Midbrain (tissue), 1 donor: Measurements from ENCODE around the gene AMHR2.
"Not testable (repeated sequence)": the region's sequence is repeated elsewhere in the genome, so short reads cannot be mapped to it uniquely, and the experiment has no call there.

Source experiments
- DNase-seq: peaks from one replicate; lab custom pipeline; 2025; lab: John Stamatoyannopoulos, UW

The AMHR2 gene

GRCh38 chr12:53415752-53416389 is 7.8 kb upstream of the AMHR2 start:
- DNase-seq: not testable (repeated sequence)

GRCh38 chr12:53417291-53417816 is 6.3 kb upstream of the AMHR2 start:
- DNase-seq: not testable (repeated sequence)

- no peak for DNase-seq
Observed at GRCh38 chr12:53418221-53418620, 5.4 kb upstream of the AMHR2 start.

- no peak for DNase-seq
Observed at GRCh38 chr12:53419756-53420155, 3.9 kb upstream of the AMHR2 start.

- DNase-seq: not testable (repeated sequence)
Observed at GRCh38 chr12:53422247-53422646, 1.4 kb upstream of the AMHR2 start.

GRCh38 chr12:53424626-53425514 is 1.2 kb downstream of the AMHR2 start:
- DNase-seq: no peak

GRCh38 chr12:53425515-53426150 is 2.0 kb downstream of the AMHR2 start:
- no peak for DNase-seq

GRCh38 chr12:53427905-53428594 is 4.4 kb downstream of the AMHR2 start:
- DNase-seq: no peak

GRCh38 chr12:53428741-53429140 is 5.1 kb downstream of the AMHR2 start:
- DNase-seq: no peak

- DNase-seq: no peak
Observed at GRCh38 chr12:53430116-53430515, 6.5 kb downstream of the AMHR2 start.

GRCh38 chr12:53431187-53431586 is 7.5 kb downstream of the AMHR2 start:
- DNase-seq: no peak

- not testable (repeated sequence) for DNase-seq
Observed at GRCh38 chr12:53435326-53435725, 11.7 kb downstream of the AMHR2 start.

GRCh38 chr12:53439582-53439981 is 15.9 kb downstream of the AMHR2 start:
- not testable (repeated sequence) for DNase-seq

- peak; percentile 99 for DNase-seq
Observed at GRCh38 chr12:53441040-53441833, 17.6 kb downstream of the AMHR2 start, which contains the start of gene PRR13. PRR13 (plus strand) TSS chr12:53441734; CDS start chr12:53442715, 981 bp downstream.

GRCh38 chr12:53443955-53444354 is 20.3 kb downstream of the AMHR2 start:
- no peak for DNase-seq

- not testable (repeated sequence) for DNase-seq
Observed at GRCh38 chr12:53444593-53445325, 21.1 kb downstream of the AMHR2 start.

GRCh38 chr12:53450936-53451335 is 27.3 kb downstream of the AMHR2 start:
- DNase-seq: no peak

- peak; percentile 99 for DNase-seq
Observed at GRCh38 chr12:53451661-53452158, 28.1 kb downstream of the AMHR2 start, which contains the start of gene PCBP2. PCBP2 (plus strand) TSS chr12:53452102; CDS start chr12:53454801, 2,699 bp downstream.

GRCh38 chr12:53452159-53453077 is 28.8 kb downstream of the AMHR2 start:
- peak; percentile 89 for DNase-seq
